HT-29 (cell line): Measurements from ENCODE around the gene COPS6. TPM values are rescaled to one million over a fixed set of nuclear protein-coding genes. Genes with fewer than 3 reads are reported as not detected.

Experiments
- DNase-seq: peaks from one replicate; pipeline ENCODE4 v3.0.0-alpha.2; 2015; ENCODE audit warnings: low spot score
- total RNA-seq: library from RNA; depleted of rRNA; stranded (reverse); fragments of >200 nt; shearing (Covaris generic); gene quantifications from 2 replicates; pipeline ENCODE4 v1.2.3, GENCODE V29; 2014

Gene COPS6
- total RNA-seq, 1 experiment from 2014 or later = 111 TPM

GRCh38 chr7:100101016-100101862, 12.5 kb downstream of the COPS6 start, which contains the start of the genes AP4M1 and MCM7:
AP4M1 (plus strand) TSS chr7:100101643; CDS start chr7:100101715, 72 bp downstream.
MCM7 (minus strand) TSS chr7:100101397; CDS start chr7:100101294, 103 bp downstream.
- peak; percentile 99 for DNase-seq

GRCh38 chr7:100102950-100103840, 14.4 kb downstream of the COPS6 start:
- no peak for DNase-seq

- DNase-seq = no peak
Measured at GRCh38 chr7:100105534-100105933, 16.8 kb downstream of the COPS6 start.

- DNase-seq = no peak
Measured at GRCh38 chr7:100106633-100107032, 17.9 kb downstream of the COPS6 start.

- DNase-seq = no peak
Measured at GRCh38 chr7:100107125-100107737, 18.5 kb downstream of the COPS6 start.

GRCh38 chr7:100107890-100108289, 19.1 kb downstream of the COPS6 start:
- no peak for DNase-seq

GRCh38 chr7:100109521-100110163, 20.9 kb downstream of the COPS6 start:
- DNase-seq = no peak

GRCh38 chr7:100111156-100111555, 22.4 kb downstream of the COPS6 start:
- no peak for DNase-seq

- no peak for DNase-seq
Measured at GRCh38 chr7:100111914-100112313, 23.1 kb downstream of the COPS6 start.

- DNase-seq = no peak
Measured at GRCh38 chr7:100115026-100115425, 26.3 kb downstream of the COPS6 start.

- DNase-seq = no peak
Measured at GRCh38 chr7:100118388-100119071, 29.8 kb downstream of the COPS6 start.

- DNase-seq = peak; percentile 99
Measured at GRCh38 chr7:100119072-100119969, 30.6 kb downstream of the COPS6 start, which contains the start of the genes CNPY4 and TAF6. CNPY4 (plus strand) TSS chr7:100119634; CDS start chr7:100119745, 111 bp downstream. TAF6 (minus strand) TSS chr7:100119358; CDS start chr7:100114209, 5,149 bp downstream.

- DNase-seq = peak; percentile 49
Measured at GRCh38 chr7:100119970-100120732, 31.4 kb downstream of the COPS6 start.

GRCh38 chr7:100120733-100121036, 31.9 kb downstream of the COPS6 start:
- no peak for DNase-seq

- no peak for DNase-seq
Measured at GRCh38 chr7:100122067-100122466, 33.3 kb downstream of the COPS6 start.

- DNase-seq = no peak
Measured at GRCh38 chr7:100122568-100122967, 33.8 kb downstream of the COPS6 start.

- peak; percentile 26 for DNase-seq
Measured at GRCh38 chr7:100124301-100125230, 35.8 kb downstream of the COPS6 start.
